Adrenal gland (tissue), 12 donors: ENCODE data around the gene GPATCH8. TPM values are rescaled to one million over a fixed set of nuclear protein-coding genes. Genes with fewer than 3 reads are reported as not detected.

Experiments used
- DNase-seq, 7 donors: peaks; one replicate each; pipeline ENCODE4 v3.0.0-alpha.2; 2019 to 2020
- H3K27ac ChIP-seq, 5 donors: fragments of 200-600 bp; sonication (generic) in 4 of 5; 1 replicate in 3 of 5; 2 replicates in 2 of 5; pipeline versions ENCODE4 v1.5.1 to v1.8.0; 2016 to 2020; ENCODE audit warnings: mild to moderate bottlenecking in 1 of 5
- H3K27me3 ChIP-seq: fragments of 200-600 bp; 2 replicates; pipeline ENCODE4 v1.8.0; 2021
- H3K36me3 ChIP-seq, 2 donors: fragments of 200-600 bp; replicated peaks in 1 of 2; 1 replicate in 1 of 2; 2 replicates in 1 of 2; pipeline versions ENCODE4 v1.5.1 to v1.8.0; 2018 to 2022
- H3K4me1 ChIP-seq, 2 donors: fragments of 200-600 bp; replicated peaks in 1 of 2; 1 replicate in 1 of 2; 2 replicates in 1 of 2; pipeline versions ENCODE4 v1.5.1 to v1.8.0; 2018 to 2021
- H3K4me3 ChIP-seq, 4 donors: fragments of 200-600 bp; sonication (generic) in 3 of 4; one replicate each; pipeline ENCODE4 v1.5.1; 2016 to 2018
- H3K9me3 ChIP-seq, 3 donors: fragments of 200-600 bp; sonication (generic) in 1 of 3; replicated peaks in 1 of 3; 1 replicate in 2 of 3; 2 replicates in 1 of 3; pipeline versions ENCODE4 v1.5.1 to v1.8.0; 2016 to 2021
- POLR2A ChIP-seq, 2 donors: fragments of 450-650 bp; IDR thresholded peaks; one replicate each; pipeline ENCODE4 v1.6.1; 2017; ENCODE audit warnings: antibody characterized with exemption in 2 of 2, mild to moderate bottlenecking in 2 of 2, moderate library complexity in 1 of 2
- WGBS, 4 donors: extraction: QIAGEN DNeasy Blood & Tissue Kit in 2 of 4; methylation state at CpG; one replicate each; pipeline versions ENCODE4 v1.1.5 to v1.1.7; 2013 to 2017; 5-methylcytosine and 5-hydroxymethylcytosine counted together
- intact Hi-C, 2 donors: fragments of 100-400 bp; cut with DNase I; formaldehyde crosslinking; loops; one replicate each; pipeline versions ENCODE4 v1.14.1 to v1.15.0; 2022 to 2023
- polyA plus RNA-seq, 3 donors: library from polyadenylated mRNA; stranded (reverse); fragments of 200-250 nt in 2 of 3; fragments of 350-450 nt in 1 of 3; fragmentation: Illumina TruSeq in 1 of 3; extraction: RNeasy Lipid Tissue Mini Kit (QIAGEN cat#74804) in 1 of 3; gene quantifications; one replicate each; pipeline ENCODE4 v1.2.3, GENCODE V29; 2013 to 2014
- total RNA-seq, 9 donors: library from RNA; depleted of rRNA in 4 of 9; stranded (reverse); fragments of >200 nt in 4 of 9; fragments of 120-200 nt in 1 of 9; fragmentation: NEBNext Ultra II Directional in 1 of 9; extraction: Animal tissue kit (Norgen Biotek cat#: 25700) in 1 of 9; gene quantifications; one replicate each; pipeline versions ENCODE4 v1.1.0 to v1.2.4, GENCODE V29; 2013 to 2023
- TF ChIP-seq, protein P1 (sequence below), 6 experiments: fragments of 450-650 bp in 4 of 6; fragments of 200-600 bp in 2 of 6; sonication (generic) in 1 of 6; IDR thresholded peaks; 1 replicate in 5 of 6; 2 replicates in 1 of 6; pipeline versions ENCODE4 v1.5.1 to v1.8.0; 2016 to 2021; ENCODE audit warnings: antibody characterized with exemption in 6 of 6, mild to moderate bottlenecking in 2 of 6, moderate library complexity in 1 of 6
- donor health status: healthy with polysubstance abuse.
- donor health status: Bipolar disorder and iron deficiency.
- donor health status: DM: yes; HTN: yes; CAD: no.
- donor health status: DM: no; HTN: no; CAD: no.
- donor health status: DM: no; HTN: no; CAD: no.
- donor health status: DM: yes; HTN: yes; CAD: no.

Gene GPATCH8
- total and polyA plus RNA-seq, 12 donors = 7.2 to 33.6 (median 28.8) TPM

- Histone ChIP-seq H3K27ac (no peak overlapping the region), H3K4me1 (no peaks in the 10 kb centered on the region), H3K9me3 (no peaks in the 10 kb centered on the region), H3K4me3 (peak overlapping the region in 1 of 4 donors; percentile 46), H3K27me3 (no peaks in the 10 kb centered on the region), H3K36me3 (peaks cover 0 to 32% of the 10 kb centered on the region in 2 donors)
- WGBS, 4 donors = 41 to 81% (median 54%) methylated on average over 18 to 77 of the region's 77 CpGs
- peak in 3 of 7 donors; percentile 55 to 60 (median 56) for DNase-seq
- intact Hi-C loops = loop anchor here in 1 of 2 donors (5.0 kb wide), 1 partner anchor 143 kb away; no protein-coding TSS in a partner anchor
- TF ChIP-seq, protein P1, sequence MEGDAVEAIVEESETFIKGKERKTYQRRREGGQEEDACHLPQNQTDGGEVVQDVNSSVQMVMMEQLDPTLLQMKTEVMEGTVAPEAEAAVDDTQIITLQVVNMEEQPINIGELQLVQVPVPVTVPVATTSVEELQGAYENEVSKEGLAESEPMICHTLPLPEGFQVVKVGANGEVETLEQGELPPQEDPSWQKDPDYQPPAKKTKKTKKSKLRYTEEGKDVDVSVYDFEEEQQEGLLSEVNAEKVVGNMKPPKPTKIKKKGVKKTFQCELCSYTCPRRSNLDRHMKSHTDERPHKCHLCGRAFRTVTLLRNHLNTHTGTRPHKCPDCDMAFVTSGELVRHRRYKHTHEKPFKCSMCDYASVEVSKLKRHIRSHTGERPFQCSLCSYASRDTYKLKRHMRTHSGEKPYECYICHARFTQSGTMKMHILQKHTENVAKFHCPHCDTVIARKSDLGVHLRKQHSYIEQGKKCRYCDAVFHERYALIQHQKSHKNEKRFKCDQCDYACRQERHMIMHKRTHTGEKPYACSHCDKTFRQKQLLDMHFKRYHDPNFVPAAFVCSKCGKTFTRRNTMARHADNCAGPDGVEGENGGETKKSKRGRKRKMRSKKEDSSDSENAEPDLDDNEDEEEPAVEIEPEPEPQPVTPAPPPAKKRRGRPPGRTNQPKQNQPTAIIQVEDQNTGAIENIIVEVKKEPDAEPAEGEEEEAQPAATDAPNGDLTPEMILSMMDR (IDR thresholded peaks at IDR 0.05) = peak in 3 of 6 experiments; percentile 31 to 51 (median 36)
- no peak for TF ChIP-seq POLR2A (IDR thresholded peaks at IDR 0.05)
Measured at GRCh38 chr17:44354582-44355561, 148.3 kb downstream of the GPATCH8 start.

DNA sequence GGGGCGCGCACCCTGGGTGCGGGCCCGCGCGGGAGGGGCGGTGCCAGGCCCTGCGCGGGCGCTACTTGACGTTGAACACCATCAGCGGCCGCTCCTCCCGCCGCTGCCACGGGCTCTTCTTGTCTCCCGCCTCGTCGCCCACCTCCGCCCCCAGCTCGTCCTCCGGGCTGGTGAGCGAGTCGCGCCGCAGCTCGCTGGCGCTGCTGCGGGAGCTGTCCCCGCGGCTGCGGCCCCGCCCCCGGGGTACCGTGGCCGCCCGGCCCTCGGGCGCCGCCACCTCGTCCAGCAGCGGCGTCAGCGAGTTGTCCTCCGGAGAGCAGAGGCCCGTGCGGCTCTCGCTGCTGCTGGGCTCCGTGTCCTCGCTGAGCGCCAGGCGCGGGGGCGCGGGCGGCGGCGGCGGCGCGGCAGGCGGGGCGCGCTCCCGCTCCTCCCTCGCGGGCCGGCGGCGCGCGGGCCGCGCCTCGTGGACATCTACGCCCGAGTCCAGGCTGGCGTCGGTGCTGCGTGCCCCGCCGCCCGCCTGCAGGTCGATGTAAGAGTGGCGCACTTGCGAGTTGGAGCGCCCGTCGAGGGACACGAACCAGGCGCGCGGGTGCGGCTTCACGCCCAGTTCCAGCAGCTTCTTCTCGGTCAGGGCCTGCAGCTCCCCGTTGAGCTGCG lies 149.4 kb downstream of the GPATCH8 start:
- Histone ChIP-seq H3K4me1 (no peaks in the 10 kb centered on the region), H3K4me3 (peak overlapping the region in 1 of 4 donors; percentile 46), H3K9me3 (no peaks in the 10 kb centered on the region), H3K27ac (no peak overlapping the region), H3K36me3 (peaks cover 0 to 42% of the 10 kb centered on the region in 2 donors), H3K27me3 (no peaks in the 10 kb centered on the region)
- TF ChIP-seq POLR2A (IDR thresholded peaks at IDR 0.05) = no peak
- TF ChIP-seq, protein P1 (IDR thresholded peaks at IDR 0.05) = no peak
- peak in 2 of 7 donors; percentile 38 to 54 for DNase-seq
- 16 to 20% (median 18%) methylated on average over 5 to 97 of the region's 98 CpGs for WGBS, 4 donors
- intact Hi-C loops = loop anchor here in 1 of 2 donors (5.0 kb wide), 1 partner anchor 142 kb away; no protein-coding TSS in a partner anchor

- no peak for DNase-seq
- intact Hi-C loops = loop anchor here in 1 of 2 donors (5.0 kb wide), 1 partner anchor 141 kb away; no protein-coding TSS in a partner anchor
- no peak overlapping the region for H3K27ac ChIP-seq
Measured at GRCh38 chr17:44352828-44353671, 150.2 kb downstream of the GPATCH8 start.

More at GRCh38 chr17:44352828-44353671, 150.2 kb downstream of the GPATCH8 start:
- Histone ChIP-seq H3K27me3 (no peaks in the 10 kb centered on the region), H3K36me3 (peaks cover 0 to 42% of the 10 kb centered on the region in 2 donors), H3K4me1 (no peaks in the 10 kb centered on the region), H3K9me3 (no peaks in the 10 kb centered on the region), H3K4me3 (peak overlapping the region in 1 of 4 donors; percentile 46)
- WGBS, 4 donors = 46 to 76% (median 53%) methylated on average over 10 to 22 of the region's 22 CpGs
- TF ChIP-seq, protein P1 (IDR thresholded peaks at IDR 0.05) = no peak
- no peak for TF ChIP-seq POLR2A (IDR thresholded peaks at IDR 0.05)
